H1 (cell line): ENCODE results near the gene MYBPH.

ENCODE experiments used
- CEBPB ChIP-seq: IDR thresholded peaks from 2 replicates; pipeline ENCODE4 v1.6.1; 2012; ENCODE audit warnings: low read depth, low read length
- CHD1 ChIP-seq: IDR thresholded peaks from 2 replicates; pipeline ENCODE4 v1.6.1; 2012; ENCODE audit warnings: low read depth, low read length, improper control_type of control experiment
- CTCF ChIP-seq, 3 experiments: IDR thresholded peaks; 1 replicate in 2 of 3; 2 replicates in 1 of 3; pipeline versions ENCODE4 v1.5.1 to v1.6.1; 2011; ENCODE audit warnings: low read length in 3 of 3, mild to moderate bottlenecking in 3 of 3, inconsistent platforms in 2 of 3, low read depth in 1 of 3, moderate library complexity in 1 of 3; ENCODE audit not compliant: insufficient read depth in 1 of 3; ENCODE audit errors: control extremely low read depth in 1 of 3
- GABPA ChIP-seq: IDR thresholded peaks from 2 replicates; pipeline ENCODE4 v1.6.1; 2011; ENCODE audit warnings: mild to moderate bottlenecking, low read length, moderate library complexity, borderline replicate concordance; ENCODE audit not compliant: insufficient read depth
- GTF2F1 ChIP-seq: IDR thresholded peaks from 2 replicates; pipeline ENCODE4 v1.6.1; 2012; ENCODE audit warnings: low read depth, low read length, improper control_type of control experiment, borderline replicate concordance
- HDAC2 ChIP-seq, 2 experiments: fragments of 300-600 bp in 1 of 2; sonication (generic) in 1 of 2; IDR thresholded peaks; 2 replicates each; pipeline ENCODE4 v1.6.1; 2011 to 2012; ENCODE audit warnings: low read depth in 2 of 2, low read length in 2 of 2, mild to moderate bottlenecking in 2 of 2, moderate library complexity in 2 of 2, borderline replicate concordance in 1 of 2, inconsistent platforms in 1 of 2
- JUN ChIP-seq: IDR thresholded peaks from 2 replicates; pipeline ENCODE4 v1.6.1; 2011; ENCODE audit warnings: low read depth, mild to moderate bottlenecking, improper control_type of control experiment, low read length
- POLR2A ChIP-seq, 2 experiments: IDR thresholded peaks; 1 replicate in 1 of 2; 2 replicates in 1 of 2; pipeline ENCODE4 v1.6.1; 2011; ENCODE audit warnings: low read depth in 2 of 2, low read length in 2 of 2, mild to moderate bottlenecking in 2 of 2; ENCODE audit errors: control extremely low read depth in 1 of 2
- POLR2AphosphoS5 ChIP-seq: IDR thresholded peaks from 2 replicates; pipeline ENCODE4 v1.6.1; 2011; ENCODE audit warnings: low read depth, low read length
- SIRT6 ChIP-seq: IDR thresholded peaks from one replicate; pipeline ENCODE4 v1.7.1; 2012; ENCODE audit warnings: low read length, inconsistent platforms
- SIX5 ChIP-seq: IDR thresholded peaks from 2 replicates; pipeline ENCODE4 v1.6.1; 2011; ENCODE audit warnings: mild to moderate bottlenecking, low read depth, low read length
- SUZ12 ChIP-seq: fragments of 200-600 bp; sonication (generic); IDR thresholded peaks from 2 replicates; pipeline ENCODE4 v1.6.1; 2012; ENCODE audit warnings: mild to moderate bottlenecking, inconsistent platforms, low read length, moderate library complexity, mixed read lengths
- USF2 ChIP-seq: IDR thresholded peaks from 2 replicates; pipeline ENCODE4 v1.6.1; 2011; ENCODE audit warnings: low read length, improper control_type of control experiment
- YY1 ChIP-seq: IDR thresholded peaks from 2 replicates; pipeline ENCODE4 v1.6.1; 2011; ENCODE audit warnings: low read depth, mild to moderate bottlenecking, low read length

- TF ChIP-seq CTCF (IDR thresholded peaks at IDR 0.05; ENCODE audit: control extremely low read depth in 1 of 3, insufficient read depth in 1 of 3, low read depth in 1 of 3, low read length in 3 of 3), result no peak
- no peak for TF ChIP-seq GTF2F1
- TF ChIP-seq CEBPB, result no peak
- no peak for TF ChIP-seq JUN
- TF ChIP-seq POLR2AphosphoS5, result no peak
- TF ChIP-seq SIRT6, result no peak
- no peak for TF ChIP-seq USF2
- TF ChIP-seq POLR2A (IDR thresholded peaks at IDR 0.05; ENCODE audit: control extremely low read depth in 1 of 2, low read depth in 2 of 2, low read length in 2 of 2), result no peak
- no peak for TF ChIP-seq GABPA
- TF ChIP-seq HDAC2 (IDR thresholded peaks at IDR 0.05; ENCODE audit: borderline replicate concordance in 1 of 2, low read depth in 2 of 2, low read length in 2 of 2), result no peak
- no peak for TF ChIP-seq SIX5
- no peak for TF ChIP-seq YY1
- no peak for TF ChIP-seq SUZ12
- no peak for TF ChIP-seq CHD1
These were observed 29.6 kb downstream of the MYBPH start for GRCh38 chr1:203146042-203146369.
